OCI-M2 (cell line): Measurements from ENCODE around the gene AFTPH.

Source experiments
- DNase-seq: peaks from one replicate; lab custom pipeline; 2025; ENCODE audit not compliant: unreplicated experiment; lab: John Stamatoyannopoulos, UW

AFTPH gene

DNA sequence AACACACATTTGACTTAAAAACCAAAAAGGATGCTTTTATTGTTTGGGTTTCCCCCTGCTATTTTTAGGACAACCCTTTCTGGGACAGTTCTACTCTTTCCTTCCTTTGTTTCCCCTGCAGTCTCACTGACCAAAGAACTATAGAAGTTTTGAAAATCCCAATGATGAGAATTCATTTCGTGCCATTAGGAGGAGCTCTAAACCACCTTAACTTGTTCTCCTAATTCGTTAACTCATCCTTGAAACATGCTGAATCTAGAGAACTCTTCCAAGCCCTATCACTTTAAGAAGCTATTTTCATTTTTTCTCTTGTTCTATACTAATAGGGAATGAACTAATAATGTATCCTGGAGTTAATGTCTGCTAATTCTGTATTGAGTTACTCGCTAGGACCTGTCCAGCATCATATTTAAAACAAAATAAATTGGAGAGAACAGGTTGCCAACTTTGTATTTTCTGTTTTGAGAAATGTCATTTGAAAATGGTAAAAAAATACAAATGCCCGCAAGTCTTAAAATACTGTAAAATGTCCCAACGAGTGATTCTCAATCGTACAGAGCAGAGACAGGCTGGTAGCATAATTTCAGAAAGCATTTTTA is 62.9 kb downstream of the AFTPH start:
- no peak for DNase-seq

DNA sequence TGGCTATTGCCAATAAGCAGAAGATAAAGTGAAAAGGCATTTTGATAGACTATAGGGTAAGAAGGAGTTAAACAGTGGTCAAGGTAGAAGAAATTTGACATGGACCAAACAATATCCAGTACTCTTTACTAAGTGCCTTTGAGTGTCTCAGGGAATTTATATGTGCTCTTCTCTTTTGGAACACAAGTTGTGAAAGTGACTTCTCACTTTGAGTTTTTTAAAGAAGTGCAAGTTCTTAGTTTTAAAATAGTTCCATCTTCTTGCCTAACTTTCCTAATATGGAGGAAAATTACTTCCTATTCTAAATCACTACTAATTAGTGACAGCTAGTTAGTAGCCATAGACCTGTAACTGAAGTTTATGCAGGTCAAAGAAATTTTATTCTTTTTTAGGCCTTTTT is 63.4 kb downstream of the AFTPH start:
- DNase-seq, result no peak

DNA sequence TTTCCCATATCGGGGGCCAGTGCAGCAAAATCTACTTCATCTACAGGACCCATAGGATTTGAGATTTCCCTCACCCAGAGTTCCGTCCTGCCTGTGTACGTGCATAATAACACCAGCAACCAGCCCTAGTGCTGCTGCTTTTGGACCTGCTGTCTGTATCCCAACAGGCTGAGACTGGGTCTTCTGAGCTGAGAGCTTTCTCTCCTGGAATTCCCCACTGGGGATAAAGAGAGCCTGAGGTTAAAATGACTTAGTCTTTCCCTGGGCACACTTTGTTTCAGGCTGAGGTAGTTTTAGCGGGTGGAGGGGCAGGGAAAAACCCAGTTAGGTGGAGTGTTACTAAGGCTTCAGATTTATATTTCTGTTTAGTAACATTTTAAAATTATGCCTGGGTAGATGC is 67.1 kb downstream of the AFTPH start:
- no peak for DNase-seq

DNA sequence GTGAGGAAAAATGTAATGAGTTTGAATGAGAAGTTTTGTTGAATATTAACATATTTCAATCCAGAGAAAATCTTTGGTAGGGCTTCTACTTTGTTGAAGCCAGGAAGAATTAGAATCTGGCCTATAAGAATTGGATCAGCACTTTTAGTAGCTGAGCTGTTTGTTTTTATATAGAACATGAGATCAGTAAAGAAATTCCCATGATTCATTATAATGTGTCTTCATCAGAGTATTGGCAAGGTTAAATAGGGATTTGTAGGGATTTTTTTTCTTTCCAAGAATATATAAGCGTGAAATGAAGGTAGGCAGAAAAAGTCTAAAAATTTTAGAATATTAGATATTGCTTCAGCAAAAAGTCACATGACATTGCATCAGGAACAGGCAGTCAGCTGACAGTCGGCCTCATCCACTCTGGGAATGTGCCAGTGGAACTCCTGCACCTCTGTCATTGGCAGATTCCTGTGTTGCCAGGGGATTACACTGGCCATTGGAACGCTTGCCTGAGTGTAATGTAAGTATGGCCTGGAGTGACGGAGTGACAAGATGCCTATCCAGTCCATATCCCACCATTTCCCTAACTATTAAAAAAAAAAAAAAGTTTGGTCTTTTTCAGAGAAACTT is 69.0 kb downstream of the AFTPH start:
- DNase-seq, result no peak

DNA sequence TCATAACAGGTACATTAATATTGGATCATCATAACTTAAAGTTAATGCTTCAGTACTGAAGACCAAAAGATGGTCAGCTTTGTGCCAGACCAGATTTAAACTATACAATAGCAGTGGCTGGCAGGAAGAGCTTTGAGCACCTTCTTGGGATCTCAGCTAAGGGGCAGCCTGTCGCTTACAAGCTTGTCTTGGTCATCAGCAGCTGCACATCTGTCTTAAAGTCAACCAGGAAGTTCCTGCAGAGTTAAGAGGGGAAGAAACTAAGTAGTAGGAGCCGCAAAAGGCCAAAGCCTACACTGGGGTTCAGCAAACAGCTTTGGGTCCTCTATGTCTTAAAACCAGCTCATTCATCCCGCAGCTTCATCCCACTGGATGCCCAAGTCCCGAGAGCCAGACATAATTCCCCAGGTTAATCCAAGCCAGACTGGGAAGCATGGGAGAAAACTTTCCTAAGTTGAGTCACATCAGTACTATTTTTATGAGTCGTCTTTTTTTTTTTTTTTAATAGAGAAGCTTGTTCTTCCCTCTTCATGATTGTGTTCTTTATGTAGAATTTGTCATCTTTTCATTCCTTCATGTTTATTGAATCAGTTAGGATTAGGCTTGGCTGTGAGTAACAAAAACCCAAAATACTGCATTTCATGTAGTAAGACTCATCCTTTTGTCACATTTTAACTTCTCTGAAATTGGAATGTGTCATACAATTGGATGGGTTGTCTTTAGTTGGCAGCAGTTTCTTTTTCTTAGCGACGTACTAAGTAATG is 70.3 kb downstream of the AFTPH start:
- no peak for DNase-seq

DNA sequence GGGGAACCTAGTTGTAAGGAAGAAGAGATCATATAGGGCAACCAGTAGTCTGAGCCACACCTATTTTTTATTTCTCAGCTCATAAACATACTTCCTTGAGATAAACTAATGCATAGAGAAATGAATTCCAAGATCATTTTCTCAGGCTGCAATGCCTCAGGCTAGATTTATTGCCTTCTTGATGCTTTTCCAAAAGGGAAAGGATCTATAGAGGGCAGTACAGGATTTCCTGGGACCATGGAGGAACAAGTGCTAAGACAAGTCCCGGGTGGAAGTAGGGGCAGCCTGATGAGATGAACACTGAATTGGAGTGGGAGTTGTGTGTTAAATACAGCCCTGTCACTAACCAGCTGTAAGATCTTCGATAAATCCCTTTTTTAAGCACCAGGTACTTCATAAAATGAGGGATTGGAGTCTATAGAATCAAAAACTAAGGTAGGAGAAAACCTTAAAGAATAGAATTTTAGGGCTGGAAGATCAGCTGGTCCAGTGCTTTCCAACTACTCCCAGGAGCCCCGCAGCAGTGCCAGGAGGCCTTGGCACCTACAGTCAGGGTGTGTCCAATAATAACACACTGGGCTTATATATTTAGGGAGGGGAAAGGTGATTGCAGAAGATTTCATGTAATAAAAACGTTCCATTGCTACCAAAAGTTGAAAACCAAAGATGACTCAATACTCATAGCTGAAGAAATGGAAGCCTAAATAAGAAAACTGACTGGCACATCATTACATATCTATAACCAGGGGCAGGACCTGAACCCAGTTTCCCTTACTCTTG is 71.5 kb downstream of the AFTPH start:
- no peak for DNase-seq

DNA sequence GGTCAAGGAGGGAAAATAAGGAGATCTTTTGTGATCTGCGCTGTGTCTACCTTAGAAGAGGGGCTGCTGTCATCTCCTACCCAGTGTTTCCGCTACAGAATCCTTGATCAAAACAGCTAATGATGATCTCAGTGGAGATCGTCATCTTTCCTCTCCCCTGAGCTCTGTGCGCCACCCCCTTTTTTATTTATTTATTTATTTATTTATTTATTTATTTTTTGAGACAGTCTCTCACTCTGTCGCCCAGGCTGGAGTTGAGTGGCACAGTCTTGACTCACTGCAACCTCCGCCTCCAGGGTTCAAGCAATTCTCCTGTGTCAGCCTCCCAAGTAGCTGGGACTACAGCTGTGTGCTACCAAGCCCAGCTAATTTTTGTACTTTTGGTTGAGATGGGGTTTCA is 74.1 kb downstream of the AFTPH start:
- no peak for DNase-seq

DNA sequence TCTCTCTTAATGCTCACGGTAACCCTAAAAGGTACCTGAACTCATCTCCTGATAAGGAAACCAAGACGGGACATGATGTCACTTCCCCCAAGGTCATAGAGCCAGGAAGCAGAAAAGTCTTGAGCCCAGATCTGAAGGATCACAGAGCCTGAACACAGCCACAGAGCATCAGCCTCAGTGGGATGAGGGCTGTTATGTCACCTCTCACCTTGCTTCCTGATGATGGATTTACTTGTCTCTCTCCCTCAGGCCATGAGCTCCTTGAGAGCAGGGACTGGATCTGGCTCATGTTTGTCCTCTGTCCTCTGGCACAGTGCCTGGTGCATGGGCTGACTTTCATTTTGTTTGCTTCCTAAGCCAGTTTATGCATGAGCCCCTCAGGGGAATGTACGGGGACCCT is 75.3 kb downstream of the AFTPH start:
- no peak for DNase-seq

DNA sequence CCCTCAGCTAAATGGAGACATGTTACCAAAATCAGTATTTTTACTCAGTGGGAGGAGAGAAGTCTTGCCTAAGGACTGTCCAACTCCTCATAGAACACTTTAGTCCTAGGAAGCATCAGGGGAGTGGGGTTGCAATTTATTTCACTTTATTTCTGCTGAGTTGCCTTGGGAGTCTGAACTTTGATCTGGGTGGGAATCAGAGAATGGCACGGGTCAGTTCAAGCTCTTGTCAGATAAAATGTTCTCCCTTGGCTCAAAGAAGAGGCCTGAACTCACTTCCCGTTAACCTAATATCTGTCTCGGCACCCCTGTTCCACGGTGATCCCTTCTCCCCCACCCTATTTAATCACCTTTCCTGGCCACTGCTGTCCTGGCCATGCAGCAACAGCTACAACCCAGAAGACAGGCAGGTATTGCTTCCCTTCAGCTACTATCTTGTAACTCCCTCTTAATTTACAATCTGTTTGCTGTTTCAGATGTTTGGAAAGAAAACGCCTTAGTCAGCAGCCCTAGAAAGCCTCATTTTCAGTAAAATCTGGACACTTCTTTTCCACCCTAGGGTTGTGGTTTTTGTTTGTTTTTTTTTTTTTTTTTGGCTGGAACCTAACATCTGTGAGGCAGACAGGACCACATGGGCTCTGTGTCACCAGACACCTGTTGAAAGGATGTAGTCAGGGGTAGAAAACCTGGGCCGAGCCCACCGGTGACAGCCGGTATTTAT is 77.1 kb downstream of the AFTPH start:
- DNase-seq, result no peak

DNA sequence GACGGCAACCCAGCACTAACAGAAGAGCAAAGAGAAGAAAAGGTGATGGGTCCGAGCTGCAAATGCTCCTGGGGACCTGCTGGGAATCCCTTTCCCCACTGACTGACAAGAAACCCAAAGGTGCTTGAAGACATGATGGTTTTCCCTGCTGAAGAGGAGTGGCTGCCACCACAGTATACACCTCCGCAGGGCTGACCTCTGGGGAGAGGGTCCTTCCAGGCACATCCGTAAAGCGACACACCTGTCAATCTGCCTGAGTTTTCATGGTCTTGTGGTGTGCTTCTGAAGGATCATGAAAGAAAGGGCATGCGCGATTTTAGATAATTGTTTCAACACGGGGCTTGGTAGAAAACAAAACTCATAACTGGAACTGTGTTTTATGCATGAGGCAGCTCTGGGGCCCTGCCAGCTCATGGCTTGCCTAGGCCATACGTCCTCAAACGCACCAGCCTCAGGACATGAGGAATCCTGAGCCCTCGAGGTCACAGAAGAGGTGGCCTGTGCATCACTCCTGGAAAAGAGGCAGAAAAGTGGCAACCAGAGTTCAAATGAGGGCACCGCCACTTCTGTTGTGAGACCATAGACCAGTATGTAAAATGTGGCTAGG is 77.8 kb downstream of the AFTPH start:
- DNase-seq, result no peak

DNA sequence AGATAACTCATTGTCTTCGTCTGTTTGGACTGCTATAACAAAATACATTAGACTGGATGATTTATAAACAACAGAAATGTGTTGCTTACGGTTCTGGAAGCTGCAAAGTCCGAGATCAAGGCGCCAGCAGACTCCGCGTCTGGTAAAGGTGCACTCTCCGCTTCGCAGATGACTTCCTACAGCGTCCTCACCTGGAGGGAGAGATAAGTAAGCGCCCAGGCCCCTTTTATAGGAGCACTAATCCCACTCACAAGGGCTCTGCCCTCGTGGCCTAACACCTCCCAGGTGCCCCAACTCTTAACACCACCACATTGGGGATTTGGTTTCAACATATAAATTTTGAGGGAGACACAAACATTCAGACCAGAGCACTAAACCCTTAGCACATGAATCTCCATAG is 78.3 kb downstream of the AFTPH start:
- no peak for DNase-seq

DNA sequence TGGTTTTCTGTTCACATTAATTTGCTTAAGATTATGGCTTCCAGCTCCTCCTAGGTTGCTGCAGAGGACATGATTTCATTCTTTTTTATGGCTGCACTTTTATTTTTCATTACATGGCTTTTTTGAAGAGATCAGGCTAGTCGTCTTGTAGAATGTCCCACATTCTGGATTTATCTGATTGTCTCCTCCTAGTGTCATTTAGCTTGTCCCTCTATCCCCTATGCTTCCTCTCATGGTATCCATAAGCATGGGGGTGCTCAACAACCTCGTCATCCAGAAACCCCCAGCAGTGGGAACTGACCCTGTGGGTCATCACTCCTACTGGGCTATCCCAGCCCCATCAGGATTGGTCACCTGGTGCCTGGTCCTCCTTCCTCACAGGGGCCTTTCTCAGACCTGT is 80.0 kb downstream of the AFTPH start:
- no peak for DNase-seq

DNA sequence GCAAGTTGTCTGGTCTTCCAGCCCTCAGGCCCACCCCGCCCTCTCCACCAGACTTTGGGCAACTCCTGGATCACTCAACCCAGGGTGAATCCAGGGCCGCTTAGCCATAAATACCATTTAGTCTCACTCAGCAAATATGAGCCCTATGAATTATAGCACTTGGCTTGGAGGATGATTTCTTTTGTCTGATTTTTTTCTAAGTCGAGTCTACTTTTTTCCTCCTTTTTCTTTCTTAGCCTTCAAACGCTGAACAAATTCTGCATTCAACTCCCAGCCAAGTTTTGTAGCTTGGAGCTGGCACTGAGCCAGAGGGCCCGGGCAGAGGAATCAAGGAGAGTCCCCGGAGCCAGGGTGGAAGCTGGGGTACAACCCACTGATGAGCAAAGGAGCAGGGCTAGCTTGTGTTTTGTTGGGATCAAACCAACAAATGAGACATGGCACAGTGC is 80.9 kb downstream of the AFTPH start:
- DNase-seq, result no peak

DNA sequence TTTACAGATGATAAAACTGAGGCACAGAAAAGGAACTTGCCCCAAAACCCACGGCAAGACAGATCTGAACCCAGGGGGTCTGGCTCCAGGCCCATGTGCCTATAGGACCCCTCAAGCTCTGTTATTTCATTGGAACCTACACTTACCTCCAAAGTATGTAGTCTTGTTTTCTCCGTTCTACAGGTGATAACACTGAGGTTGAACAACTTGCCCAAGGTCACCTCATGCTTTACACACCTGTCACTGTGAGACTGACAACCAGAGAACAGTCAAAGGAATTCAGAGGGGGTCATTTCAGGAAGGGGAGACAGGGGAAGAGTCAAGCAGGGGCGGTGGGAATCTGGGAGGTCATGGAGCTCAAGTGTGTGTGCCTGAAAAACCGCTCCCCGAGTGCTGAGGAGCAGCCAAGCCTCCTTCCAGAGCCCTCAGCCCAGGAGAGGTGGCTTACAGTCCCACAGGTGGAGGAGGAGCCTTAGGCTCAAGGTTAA is 81.9 kb downstream of the AFTPH start:
- DNase-seq, result no peak

DNA sequence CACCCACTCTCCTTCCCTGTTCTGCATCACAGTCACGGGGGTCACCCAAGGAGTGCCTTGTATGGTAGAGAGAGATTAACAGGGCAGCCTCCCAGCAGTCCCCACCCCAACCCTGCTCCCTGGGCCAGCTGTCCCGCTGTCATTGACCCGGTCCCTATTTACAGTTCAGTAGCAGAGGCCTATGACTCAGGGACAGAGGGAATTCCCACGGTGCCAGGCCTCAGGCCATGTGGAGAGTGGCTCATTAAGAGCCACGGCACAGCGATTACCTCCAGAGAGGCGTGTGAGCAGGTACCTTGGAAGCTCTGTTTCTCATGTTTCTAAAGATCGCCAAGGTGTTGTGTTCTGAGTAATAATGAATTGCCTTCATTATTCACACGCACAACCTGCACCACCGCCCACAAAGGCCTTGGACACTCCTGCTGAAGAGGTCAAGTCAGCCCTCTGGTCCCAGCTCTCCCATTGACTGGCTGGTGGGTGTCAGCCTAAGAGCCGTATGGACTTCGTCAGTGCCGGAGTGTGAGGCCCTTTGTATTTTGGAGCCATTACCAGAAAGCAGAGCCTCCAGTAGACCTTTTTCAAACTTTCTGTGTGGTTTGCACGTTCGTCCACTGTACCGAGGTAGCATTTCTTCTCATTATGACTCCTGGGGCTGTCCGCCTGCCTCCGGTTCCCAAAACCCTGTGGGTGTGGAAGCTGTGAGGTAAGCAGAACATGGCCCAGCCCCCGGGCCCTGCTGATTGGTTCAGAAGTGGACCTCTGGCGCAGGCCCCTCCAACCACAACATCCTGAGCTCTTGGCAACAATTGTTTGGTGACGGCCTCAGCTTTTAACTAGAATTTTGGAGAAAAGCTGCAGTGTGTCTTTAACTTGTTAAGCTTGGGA is 82.6 kb downstream of the AFTPH start:
- no peak for DNase-seq

DNA sequence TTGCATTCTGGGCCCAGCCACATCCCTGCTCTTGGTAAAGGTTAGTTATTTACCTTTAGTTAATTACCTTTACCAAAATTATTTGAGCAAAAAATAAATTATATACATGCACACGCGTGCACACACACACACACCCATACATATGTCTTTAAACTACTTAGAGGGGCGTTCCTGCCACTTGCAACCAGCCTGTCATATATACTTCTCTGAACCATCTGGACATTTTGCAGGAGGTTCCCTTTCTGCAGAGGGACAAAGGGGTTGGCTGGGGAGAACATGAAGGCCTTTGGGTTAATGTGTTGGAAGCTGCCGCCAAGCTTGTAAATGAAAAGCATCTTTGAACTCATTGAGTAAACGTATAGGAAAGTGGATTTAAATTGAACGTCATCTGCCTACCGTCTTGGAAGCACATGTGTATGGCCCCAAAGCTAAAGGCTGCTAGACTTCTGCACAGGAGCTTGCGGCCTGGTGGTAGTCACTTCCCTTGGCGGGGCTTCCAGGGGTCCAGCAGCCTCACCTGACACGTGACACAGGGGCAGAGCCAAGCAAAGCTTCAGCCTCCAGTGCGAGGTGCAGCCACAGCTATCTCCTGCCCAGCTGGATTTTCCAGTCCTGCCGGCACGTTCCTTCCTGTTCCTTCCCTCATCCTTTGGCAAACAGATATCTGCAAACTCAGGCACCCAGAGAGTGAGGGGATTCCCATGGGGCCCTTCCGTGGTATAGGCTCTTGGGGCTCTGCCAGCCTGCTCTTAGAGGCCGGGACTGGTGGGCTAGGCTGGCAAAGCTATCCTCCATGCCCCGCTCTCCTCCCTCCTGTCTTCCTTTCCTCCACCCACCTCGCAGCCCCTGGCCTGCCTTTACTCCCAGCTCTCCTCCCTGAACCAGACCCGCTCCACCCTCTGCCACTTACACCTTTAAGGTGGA is 83.5 kb downstream of the AFTPH start:
- DNase-seq, result no peak

DNA sequence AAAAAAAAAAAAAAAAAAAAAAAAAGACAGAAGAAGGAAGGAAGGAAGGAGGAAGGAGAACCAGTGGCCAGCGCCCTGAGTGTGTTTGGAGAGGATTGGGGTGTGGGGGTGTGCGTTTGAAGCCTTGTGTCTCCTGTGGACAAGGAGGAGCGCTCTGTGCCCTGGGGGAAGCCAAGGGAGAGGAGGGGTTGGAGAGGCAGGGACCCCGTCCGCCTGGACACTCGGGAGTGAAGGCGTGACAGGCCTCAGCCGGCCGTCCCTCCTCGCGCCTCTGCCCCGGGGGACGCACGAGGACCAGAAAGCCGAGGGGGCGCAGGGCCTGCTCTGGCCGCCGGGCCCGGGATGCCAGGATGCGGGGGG is 84.7 kb downstream of the AFTPH start:
- DNase-seq, result no peak

DNA sequence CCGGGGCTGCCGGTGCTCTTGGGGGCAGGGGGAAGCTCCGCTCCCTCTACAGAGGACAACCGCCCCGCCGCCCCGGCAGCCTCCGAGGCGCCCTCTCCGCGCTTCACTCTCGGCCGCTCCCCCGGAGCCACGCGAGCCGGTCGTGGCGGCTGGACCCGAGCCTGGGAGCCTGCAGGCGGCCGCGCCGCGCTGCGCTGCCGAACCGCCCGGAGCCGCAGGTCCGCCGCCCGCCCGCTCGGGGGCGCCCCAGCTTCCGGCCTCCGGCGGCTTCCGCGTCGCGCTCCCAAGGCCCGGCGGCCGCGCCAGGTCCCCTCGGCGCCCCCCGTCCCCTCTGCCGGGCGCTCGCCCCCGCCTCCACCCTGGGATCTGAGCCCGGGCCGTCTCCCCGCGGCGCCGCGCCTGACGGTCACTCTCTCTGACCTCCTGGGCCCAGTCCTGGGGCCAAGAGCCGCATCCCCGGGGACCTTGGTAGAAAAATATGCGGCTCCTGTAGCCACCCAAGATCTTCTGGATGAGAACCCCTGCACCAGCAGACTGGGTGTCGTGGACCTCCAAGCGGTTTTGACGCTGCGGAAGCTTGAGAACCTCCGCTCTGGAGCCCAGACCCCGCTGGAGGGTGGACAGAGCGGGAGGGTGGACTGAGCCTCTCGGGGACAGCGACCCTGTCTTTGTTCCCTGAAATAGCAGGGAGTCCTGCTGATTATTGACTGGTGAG is 85.3 kb downstream of the AFTPH start:
- no peak for DNase-seq
